Measurements from ENCODE around the gene PIK3C2G.

DNA sequence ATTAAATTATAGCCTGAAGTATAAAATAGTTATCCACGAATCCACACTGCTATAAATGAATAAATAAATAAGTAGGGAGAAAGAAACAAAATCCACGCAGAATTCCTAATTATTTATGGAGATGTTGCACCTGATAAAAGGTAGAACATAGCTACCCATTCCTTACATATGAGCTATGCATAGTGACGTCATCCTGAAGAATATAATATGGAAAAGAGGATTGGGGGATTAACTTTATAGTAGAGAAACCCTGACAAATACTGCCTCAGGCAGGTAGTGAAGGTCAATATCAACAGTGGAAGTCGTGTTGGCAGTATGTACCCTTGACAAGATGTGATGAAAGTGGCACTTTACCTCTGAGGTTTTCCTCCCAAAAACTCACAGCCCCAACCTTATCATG lies 394.0 kb downstream of the PIK3C2G start:
- TF ChIP-seq, protein P1, sequence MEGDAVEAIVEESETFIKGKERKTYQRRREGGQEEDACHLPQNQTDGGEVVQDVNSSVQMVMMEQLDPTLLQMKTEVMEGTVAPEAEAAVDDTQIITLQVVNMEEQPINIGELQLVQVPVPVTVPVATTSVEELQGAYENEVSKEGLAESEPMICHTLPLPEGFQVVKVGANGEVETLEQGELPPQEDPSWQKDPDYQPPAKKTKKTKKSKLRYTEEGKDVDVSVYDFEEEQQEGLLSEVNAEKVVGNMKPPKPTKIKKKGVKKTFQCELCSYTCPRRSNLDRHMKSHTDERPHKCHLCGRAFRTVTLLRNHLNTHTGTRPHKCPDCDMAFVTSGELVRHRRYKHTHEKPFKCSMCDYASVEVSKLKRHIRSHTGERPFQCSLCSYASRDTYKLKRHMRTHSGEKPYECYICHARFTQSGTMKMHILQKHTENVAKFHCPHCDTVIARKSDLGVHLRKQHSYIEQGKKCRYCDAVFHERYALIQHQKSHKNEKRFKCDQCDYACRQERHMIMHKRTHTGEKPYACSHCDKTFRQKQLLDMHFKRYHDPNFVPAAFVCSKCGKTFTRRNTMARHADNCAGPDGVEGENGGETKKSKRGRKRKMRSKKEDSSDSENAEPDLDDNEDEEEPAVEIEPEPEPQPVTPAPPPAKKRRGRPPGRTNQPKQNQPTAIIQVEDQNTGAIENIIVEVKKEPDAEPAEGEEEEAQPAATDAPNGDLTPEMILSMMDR (IDR thresholded peaks at IDR 0.05): no peak
- TF ChIP-seq POLR2A (IDR thresholded peaks at IDR 0.05): no peak
- no peak for TF ChIP-seq EP300 (IDR thresholded peaks at IDR 0.05)

All from tibial nerve (tissue), 4 donors.